ENCODE results near the gene ZDHHC11.

The ZDHHC11 gene

DNA sequence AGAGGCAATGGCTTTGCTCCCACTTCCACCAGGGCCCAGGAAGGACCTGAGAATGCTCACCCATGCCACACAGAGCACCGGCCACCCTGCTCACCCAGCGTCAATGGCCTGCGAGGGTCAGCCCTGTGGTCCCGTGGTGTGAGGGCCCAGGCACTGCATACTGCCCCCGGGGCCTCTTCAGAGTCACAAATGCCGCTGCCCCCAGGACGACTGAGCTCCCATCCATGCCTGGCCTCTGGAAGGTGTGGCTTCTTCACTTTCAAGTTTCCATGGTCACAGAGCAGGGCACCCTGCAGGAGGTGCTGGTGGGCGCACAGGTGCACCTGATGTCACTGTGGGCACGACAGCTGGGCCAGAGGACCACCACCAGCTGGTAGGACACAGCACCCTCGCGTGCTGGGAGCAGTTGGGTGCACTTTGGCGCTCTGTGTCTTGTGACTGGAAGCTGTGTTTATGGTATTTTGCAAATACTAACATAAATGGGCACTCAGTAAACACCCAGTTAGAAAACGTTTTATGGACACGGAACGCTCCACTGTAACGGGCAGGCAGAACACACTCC is 12.5 kb upstream of the ZDHHC11 start:
- no peak overlapping the region for H3K4me3 ChIP-seq (ENCODE audit: low read depth, low read length)
- no peak for DNase-seq (ENCODE audit: low read depth)
- TF ChIP-seq, protein P1, sequence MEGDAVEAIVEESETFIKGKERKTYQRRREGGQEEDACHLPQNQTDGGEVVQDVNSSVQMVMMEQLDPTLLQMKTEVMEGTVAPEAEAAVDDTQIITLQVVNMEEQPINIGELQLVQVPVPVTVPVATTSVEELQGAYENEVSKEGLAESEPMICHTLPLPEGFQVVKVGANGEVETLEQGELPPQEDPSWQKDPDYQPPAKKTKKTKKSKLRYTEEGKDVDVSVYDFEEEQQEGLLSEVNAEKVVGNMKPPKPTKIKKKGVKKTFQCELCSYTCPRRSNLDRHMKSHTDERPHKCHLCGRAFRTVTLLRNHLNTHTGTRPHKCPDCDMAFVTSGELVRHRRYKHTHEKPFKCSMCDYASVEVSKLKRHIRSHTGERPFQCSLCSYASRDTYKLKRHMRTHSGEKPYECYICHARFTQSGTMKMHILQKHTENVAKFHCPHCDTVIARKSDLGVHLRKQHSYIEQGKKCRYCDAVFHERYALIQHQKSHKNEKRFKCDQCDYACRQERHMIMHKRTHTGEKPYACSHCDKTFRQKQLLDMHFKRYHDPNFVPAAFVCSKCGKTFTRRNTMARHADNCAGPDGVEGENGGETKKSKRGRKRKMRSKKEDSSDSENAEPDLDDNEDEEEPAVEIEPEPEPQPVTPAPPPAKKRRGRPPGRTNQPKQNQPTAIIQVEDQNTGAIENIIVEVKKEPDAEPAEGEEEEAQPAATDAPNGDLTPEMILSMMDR (IDR thresholded peaks at IDR 0.05; ENCODE audit: control insufficient read depth, extremely low read depth, insufficient read depth) = no peak

GRCh38 chr5:862367-863243 is 11.8 kb upstream of the ZDHHC11 start:
- DNase-seq (ENCODE audit: low read depth) = no peak
- H3K4me3 ChIP-seq (ENCODE audit: low read depth, low read length) = no peak overlapping the region
- TF ChIP-seq, protein P1 (IDR thresholded peaks at IDR 0.05; ENCODE audit: control insufficient read depth, extremely low read depth, insufficient read depth) = no peak

DNA sequence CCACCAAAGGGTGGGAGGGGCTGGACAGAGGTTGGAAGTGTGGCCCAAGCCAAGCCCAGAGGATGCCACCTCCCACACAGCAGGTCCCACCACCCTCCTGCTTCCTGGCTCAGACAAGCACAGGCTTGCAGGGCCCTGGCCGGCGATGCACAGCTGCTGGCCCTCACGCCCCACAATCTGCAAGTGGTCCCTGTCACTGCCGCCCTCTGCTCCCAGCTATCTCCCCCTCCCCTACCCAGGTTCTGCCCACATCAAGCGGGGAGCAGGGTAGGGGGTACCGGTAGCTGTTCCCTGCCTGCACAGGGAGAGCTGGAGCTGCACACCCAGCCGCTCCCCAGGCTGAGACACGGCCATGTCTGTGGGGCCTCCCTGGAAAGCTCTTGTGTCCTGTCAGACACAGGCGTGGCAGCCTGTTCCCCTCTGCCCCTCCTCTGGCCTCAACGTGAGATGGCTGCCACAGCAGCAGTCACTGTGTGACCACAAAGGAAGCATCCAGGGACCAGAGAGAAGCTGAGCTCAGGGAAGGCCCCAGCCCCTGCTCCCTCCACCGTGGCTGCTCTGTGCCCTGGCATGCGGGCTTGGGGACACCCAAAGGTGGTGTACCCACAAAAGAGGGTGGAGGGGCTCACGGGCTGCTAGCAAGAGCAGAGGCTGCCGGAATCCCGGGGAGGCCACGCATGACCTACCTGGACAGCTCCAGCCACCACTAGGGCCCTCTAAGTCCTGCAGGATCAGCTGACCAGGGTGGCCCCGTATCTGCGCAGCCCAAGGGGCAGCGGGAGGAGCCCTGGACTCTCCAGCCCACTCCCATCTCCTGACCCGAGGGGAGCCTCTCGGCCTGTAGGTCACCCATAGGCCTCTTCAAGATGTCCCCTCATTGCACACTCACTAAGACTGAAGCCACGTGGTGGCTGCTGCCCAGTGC is 10.9 kb upstream of the ZDHHC11 start:
- H3K4me3 ChIP-seq (ENCODE audit: low read depth, low read length) = no peak overlapping the region
- DNase-seq (ENCODE audit: low read depth) = no peak
- TF ChIP-seq, protein P1 (IDR thresholded peaks at IDR 0.05; ENCODE audit: control insufficient read depth, extremely low read depth, insufficient read depth) = no peak

DNA sequence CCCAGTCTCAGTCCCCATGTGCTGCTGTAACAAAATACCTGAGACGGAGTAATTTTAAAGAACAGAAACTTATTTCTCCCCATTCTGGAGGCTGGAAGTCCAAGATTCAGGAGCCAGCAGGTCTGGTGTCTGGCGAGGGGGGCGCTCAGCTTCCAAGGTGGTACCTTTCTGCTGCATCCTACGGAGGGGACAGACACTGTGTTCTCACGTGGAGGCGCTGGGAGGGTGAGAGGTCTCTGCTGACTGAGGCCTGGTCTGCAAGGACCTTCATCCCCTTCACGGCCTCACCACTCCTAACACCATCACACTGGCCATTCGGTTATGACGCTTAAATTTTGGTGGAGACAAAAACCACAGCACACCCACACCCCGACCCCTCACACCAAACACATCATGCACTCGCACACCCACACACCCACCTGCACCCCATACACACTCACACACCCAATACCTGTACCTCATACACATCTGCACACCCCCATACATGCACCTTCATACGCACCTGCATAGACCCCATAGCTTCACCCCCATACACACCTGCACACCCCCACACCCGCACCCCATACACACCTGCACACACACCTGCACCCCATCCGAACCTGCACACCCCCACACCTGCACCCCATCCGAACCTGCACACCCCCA is 9.8 kb upstream of the ZDHHC11 start:
- DNase-seq (ENCODE audit: low read depth) = no peak
- TF ChIP-seq, protein P1 (IDR thresholded peaks at IDR 0.05; ENCODE audit: control insufficient read depth, extremely low read depth, insufficient read depth) = no peak

DNA sequence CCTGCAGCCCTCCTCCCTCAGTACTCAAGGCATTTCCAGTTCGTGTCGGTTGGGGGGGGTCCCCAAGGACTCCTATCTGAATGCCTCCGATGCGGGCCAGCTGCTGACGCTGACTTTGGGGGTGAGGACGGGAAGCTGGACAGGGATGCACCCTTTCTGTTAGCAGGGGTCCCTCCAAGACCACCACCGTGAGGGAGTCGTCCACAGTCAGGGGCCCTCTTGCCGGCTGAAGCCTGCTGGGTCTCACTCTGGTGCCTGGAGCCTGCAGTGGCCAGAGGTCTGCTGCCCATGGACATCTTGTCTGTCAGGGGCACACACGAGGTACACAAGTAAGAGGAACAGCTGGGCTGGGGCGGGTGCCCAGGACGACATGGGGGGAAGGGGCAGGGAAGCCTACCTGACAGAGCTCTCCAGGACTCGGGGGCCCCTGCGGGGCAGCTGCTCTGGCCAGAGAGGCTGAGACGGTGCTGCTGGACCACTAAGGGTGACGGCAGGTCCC is 9.1 kb upstream of the ZDHHC11 start:
- TF ChIP-seq, protein P1 (IDR thresholded peaks at IDR 0.05; ENCODE audit: control insufficient read depth, extremely low read depth, insufficient read depth) = no peak
- DNase-seq (ENCODE audit: low read depth) = no peak

More for the DNA sequence above, 9.8 kb upstream of the ZDHHC11 start:
- no peak overlapping the region for H3K4me3 ChIP-seq (ENCODE audit: low read depth, low read length)

DNA sequence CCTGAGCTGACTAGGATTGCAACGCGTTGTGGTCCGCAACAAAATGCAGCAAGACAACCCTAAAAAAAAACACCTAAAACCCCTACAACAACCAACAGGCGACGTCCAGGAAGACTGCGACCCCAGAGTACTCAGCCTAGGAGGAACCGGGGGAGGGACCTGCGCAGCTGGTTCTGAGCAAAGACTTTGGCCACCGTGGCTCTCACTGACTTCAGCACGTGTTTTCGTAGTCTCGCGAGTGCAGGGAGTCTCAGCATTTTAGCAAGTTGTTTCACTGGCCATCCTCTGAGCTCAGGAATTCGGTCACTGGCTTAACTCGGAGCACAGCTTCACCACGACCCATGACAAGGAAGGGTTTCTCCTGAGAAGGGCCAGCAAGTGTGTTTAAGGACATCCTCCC is 8.6 kb upstream of the ZDHHC11 start:
- DNase-seq (ENCODE audit: low read depth) = no peak
- TF ChIP-seq, protein P1 (IDR thresholded peaks at IDR 0.05; ENCODE audit: control insufficient read depth, extremely low read depth, insufficient read depth) = no peak
- H3K4me3 ChIP-seq (ENCODE audit: low read depth, low read length) = no peak overlapping the region

More for the DNA sequence above, 9.1 kb upstream of the ZDHHC11 start:
- H3K4me3 ChIP-seq (ENCODE audit: low read depth, low read length) = no peak overlapping the region
